Measurements from ENCODE around the gene FLNC. TPM values are rescaled to one million over a fixed set of nuclear protein-coding genes. Genes with fewer than 3 reads are reported as not detected.

FLNC gene
- total and polyA plus RNA-seq, 2 experiments from 2014 or later, result 74.0 to 304 TPM

DNA sequence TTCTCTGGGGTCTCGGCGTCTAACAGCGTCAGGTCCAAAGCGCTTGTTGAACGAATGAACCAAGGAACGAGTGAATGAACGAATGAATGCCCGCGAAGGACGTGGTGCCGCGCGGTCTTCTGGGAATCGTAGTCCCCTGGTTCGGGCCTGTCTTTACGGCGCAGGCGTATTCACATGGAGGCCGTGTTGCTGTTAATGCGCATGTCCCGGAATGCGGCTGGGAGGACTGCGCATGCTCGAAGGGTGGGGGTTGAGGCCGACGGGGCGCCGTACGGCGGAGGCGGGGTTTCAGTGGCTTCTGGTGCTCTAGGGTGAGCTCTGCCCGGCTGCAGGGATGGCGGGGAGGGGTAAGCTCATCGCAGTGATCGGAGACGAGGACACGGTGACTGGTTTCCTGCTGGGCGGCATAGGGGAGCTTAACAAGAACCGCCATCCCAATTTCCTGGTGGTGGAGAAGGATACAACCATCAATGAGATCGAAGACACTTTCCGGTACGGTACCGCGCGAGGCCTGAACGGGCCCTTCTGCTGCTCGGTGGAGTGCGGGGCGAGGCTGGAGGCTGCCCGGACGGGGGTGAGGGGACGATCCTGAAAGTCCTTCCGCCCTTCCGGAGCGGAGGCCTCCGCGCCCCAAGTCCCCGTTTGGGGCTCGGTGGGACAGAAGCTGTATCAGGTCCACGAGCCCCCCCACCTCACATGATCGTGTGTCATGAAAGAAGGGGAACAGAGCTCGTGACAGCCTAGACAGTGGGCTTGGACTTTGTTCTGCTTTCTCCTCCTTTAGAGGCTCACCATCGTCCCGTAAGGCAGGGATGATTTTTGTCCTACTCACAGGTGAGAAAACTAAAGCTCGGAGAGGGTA is 32.6 kb downstream of the FLNC start, which contains the start of gene ATP6V1F:
TSS of gene ATP6V1F (plus strand) at position 286 of the 862 bp plus-strand sequence. CDS start at position 335, 49 bp downstream.
- H3K36me3 ChIP-seq (ENCODE audit: low read depth), result peaks cover 7% of the 10 kb centered on the region; the same call in 1 of the 2 replicates
- DNase-seq, result peak; percentile 98
- no peaks in the 10 kb centered on the region for H4K20me1 ChIP-seq (ENCODE audit: insufficient read depth)
- peak within 1 kb of the TSS; percentile 90 for H3K4me3 ChIP-seq
- peaks cover 8% of the 10 kb centered on the region; the same call in 1 of the 2 replicates for H3K4me1 ChIP-seq (ENCODE audit: insufficient read depth)
- peak within 1 kb of the TSS; percentile 80 for H2AFZ ChIP-seq
- no peaks in the 10 kb centered on the region for H3K9me2 ChIP-seq (ENCODE audit: insufficient read depth)
- H3K9me3 ChIP-seq (ENCODE audit: low read depth), result no peaks in the 10 kb centered on the region
- 1% methylated on average over 53 to 63 of the region's 65 CpGs for WGBS, 2 experiments (ENCODE audit: low coverage in 1 of 2, low lambda C conversion rate in 2 of 2, missing lambda C conversion rate in 2 of 2)
- H3K27me3 ChIP-seq (replicated peaks; ENCODE audit: insufficient read depth), result no peaks in the 10 kb centered on the region
- peaks cover 28% of the 10 kb centered on the region for H3K79me2 ChIP-seq (ENCODE audit: insufficient read depth)
- in situ Hi-C loops (cut with MboI), result no loop called here
- no peak for TF ChIP-seq EZH2 (IDR thresholded peaks at IDR 0.05; ENCODE audit: insufficient read depth, poor library complexity, severe bottlenecking)
- H3K27ac ChIP-seq, result peak within 1 kb of the TSS; percentile 80
- H3F3A ChIP-seq (ENCODE audit: insufficient read depth), result peaks cover 38% of the 10 kb centered on the region
- H3K4me2 ChIP-seq (ENCODE audit: unreplicated experiment), result peak within 1 kb of the TSS; percentile 94
- H3K9ac ChIP-seq, result peak within 1 kb of the TSS; percentile 93

DNA sequence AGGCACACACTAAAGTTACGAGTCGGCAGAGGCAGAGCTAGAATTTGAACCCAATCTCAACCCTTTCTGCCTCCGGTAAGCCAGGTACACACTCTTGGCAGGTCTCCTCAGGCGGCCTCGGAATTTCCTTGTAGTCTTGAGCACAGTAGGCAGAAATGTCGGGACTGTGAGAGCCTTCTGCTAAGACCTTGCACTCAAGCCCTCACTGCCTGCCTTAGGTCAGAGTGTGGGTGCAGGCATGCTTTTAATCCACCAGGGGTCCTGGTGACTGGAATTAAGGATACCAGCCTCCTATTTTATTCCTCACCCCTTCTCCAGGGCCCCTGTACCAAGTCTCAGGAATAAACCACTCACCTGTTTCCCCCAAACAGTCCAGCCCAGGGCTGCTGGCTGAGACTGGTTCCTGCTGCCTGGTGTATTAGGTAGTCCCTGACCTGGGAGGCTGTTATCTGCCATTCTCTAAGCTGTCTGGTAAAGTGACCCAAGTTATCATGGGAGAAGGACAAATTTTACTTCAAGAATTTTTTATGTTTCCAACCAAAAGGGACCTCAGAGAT is 33.3 kb downstream of the FLNC start:
- Histone ChIP-seq H3K9ac (peak overlapping the region; percentile 93), H3K36me3 (ENCODE audit: low read depth) (peaks cover 7% of the 10 kb centered on the region; the same call in 1 of the 2 replicates), H3K9me3 (ENCODE audit: low read depth) (no peaks in the 10 kb centered on the region), H2AFZ (peak overlapping the region; percentile 76), H3F3A (ENCODE audit: insufficient read depth) (peaks cover 42% of the 10 kb centered on the region), H3K4me2 (ENCODE audit: unreplicated experiment) (peak overlapping the region; percentile 94), H3K4me3 (peak overlapping the region; percentile 90), H3K27me3 (replicated peaks; ENCODE audit: insufficient read depth) (no peaks in the 10 kb centered on the region), H4K20me1 (ENCODE audit: insufficient read depth) (no peaks in the 10 kb centered on the region), H3K4me1 (ENCODE audit: insufficient read depth) (peaks cover 8% of the 10 kb centered on the region; the same call in 1 of the 2 replicates), H3K9me2 (ENCODE audit: insufficient read depth) (no peaks in the 10 kb centered on the region), H3K27ac (peak overlapping the region; percentile 80), H3K79me2 (ENCODE audit: insufficient read depth) (peaks cover 28% of the 10 kb centered on the region)
- in situ Hi-C loops (cut with MboI), result no loop called here
- no peak for TF ChIP-seq EZH2phosphoT487 (IDR thresholded peaks at IDR 0.05; ENCODE audit: insufficient read depth, low read depth)
- no peak for TF ChIP-seq EZH2 (IDR thresholded peaks at IDR 0.05; ENCODE audit: insufficient read depth, poor library complexity, severe bottlenecking)
- 1 to 3% methylated on average over 6 of the region's 6 CpGs for WGBS, 2 experiments (ENCODE audit: low coverage in 1 of 2, low lambda C conversion rate in 2 of 2, missing lambda C conversion rate in 2 of 2)
- peak; percentile 91 for DNase-seq

DNA sequence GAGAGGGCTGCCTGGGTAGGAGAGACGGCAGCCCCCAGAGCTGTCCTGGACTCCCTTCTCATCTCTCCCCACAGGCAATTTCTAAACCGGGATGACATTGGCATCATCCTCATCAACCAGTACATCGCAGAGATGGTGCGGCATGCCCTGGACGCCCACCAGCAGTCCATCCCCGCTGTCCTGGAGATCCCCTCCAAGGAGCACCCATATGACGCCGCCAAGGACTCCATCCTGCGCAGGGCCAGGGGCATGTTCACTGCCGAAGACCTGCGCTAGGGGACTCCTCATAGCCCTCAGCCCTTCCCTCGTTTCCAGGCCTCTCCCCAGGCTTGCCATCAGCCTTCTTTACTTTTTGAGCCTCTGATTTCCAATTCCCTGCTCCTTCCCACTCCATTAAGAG is 35.1 kb downstream of the FLNC start:
- no peak overlapping the region for H3K4me2 ChIP-seq (ENCODE audit: unreplicated experiment)
- peaks cover 25% of the 10 kb centered on the region; the same call in 1 of the 2 replicates for H3F3A ChIP-seq (ENCODE audit: insufficient read depth)
- H3K9me2 ChIP-seq (ENCODE audit: insufficient read depth), result no peaks in the 10 kb centered on the region
- H3K9me3 ChIP-seq (ENCODE audit: low read depth), result no peaks in the 10 kb centered on the region
- in situ Hi-C loops (cut with MboI), result no loop called here
- 96 to 97% methylated on average over 12 of the region's 12 CpGs for WGBS, 2 experiments (ENCODE audit: low coverage in 1 of 2, low lambda C conversion rate in 2 of 2, missing lambda C conversion rate in 2 of 2)
- H3K79me2 ChIP-seq (ENCODE audit: insufficient read depth), result peaks cover 28% of the 10 kb centered on the region
- peaks cover 8% of the 10 kb centered on the region; the same call in 1 of the 2 replicates for H3K4me1 ChIP-seq (ENCODE audit: insufficient read depth)
- no peak overlapping the region for H3K9ac ChIP-seq
- H3K36me3 ChIP-seq (ENCODE audit: low read depth), result no peaks in the 10 kb centered on the region
- no peak overlapping the region for H2AFZ ChIP-seq
- H4K20me1 ChIP-seq (ENCODE audit: insufficient read depth), result no peaks in the 10 kb centered on the region
- H3K27ac ChIP-seq, result no peak overlapping the region
- H3K4me3 ChIP-seq, result no peak overlapping the region
- no peak for DNase-seq
- TF ChIP-seq EZH2phosphoT487 (IDR thresholded peaks at IDR 0.05; ENCODE audit: insufficient read depth, low read depth) (no peak), EZH2 (IDR thresholded peaks at IDR 0.05; ENCODE audit: insufficient read depth, poor library complexity, severe bottlenecking) (no peak)
- 0 out of 2 replicates have a peak, but pooled peaks cover 3% of the 10 kb centered on the region for H3K27me3 ChIP-seq (replicated peaks; ENCODE audit: insufficient read depth)

DNA sequence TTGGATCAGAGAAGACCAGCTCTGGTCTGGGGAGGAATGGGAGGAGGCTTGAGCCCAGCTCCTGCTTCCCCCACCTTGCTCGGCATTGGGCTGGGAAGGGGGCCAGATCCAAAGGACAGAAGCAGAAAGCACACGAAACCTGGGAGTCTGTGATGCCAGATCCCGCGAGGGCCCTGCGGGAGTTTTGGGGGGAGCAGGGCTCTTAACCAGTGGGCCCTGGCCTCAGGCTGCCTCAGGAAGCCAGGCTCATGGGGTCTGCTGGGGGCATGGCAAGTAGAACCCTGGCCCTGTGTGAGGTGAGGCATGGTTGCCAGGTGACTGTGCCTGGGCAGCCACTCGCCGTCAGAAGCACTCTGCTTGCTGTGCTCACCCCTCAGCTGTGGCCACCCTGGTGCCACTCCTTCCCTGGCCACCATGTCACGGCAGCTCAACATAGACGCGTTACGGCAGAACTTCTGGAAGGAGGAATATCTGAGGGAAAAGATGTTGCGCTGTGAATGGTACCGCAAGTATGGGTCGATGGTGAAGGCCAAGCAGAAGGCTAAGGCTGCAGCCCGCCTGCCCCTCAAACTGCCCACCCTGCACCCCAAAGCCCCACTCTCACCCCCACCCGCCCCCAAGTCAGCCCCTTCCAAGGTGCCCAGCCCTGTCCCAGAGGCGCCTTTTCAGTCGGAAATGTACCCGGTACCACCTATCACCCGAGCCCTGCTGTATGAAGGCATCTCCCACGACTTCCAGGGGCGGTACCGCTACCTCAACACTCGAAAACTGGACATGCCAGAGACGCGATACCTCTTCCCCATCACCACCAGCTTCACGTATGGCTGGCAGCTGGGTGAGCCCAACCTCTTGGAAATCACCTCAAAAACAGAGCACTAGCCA is 36.0 kb downstream of the FLNC start:
- TF ChIP-seq EZH2 (IDR thresholded peaks at IDR 0.05; ENCODE audit: insufficient read depth, poor library complexity, severe bottlenecking) (no peak), EZH2phosphoT487 (IDR thresholded peaks at IDR 0.05; ENCODE audit: insufficient read depth, low read depth) (no peak)
- Histone ChIP-seq H4K20me1 (ENCODE audit: insufficient read depth) (no peaks in the 10 kb centered on the region), H3K36me3 (ENCODE audit: low read depth) (no peaks in the 10 kb centered on the region), H3F3A (ENCODE audit: insufficient read depth) (peaks cover 17% of the 10 kb centered on the region; the same call in 1 of the 2 replicates), H3K9me2 (ENCODE audit: insufficient read depth) (no peaks in the 10 kb centered on the region), H3K79me2 (ENCODE audit: insufficient read depth) (peaks cover 28% of the 10 kb centered on the region), H3K4me1 (ENCODE audit: insufficient read depth) (peaks cover 8% of the 10 kb centered on the region; the same call in 1 of the 2 replicates), H3K9ac (no peak overlapping the region), H2AFZ (no peak overlapping the region), H3K27ac (no peak overlapping the region), H3K4me2 (ENCODE audit: unreplicated experiment) (no peak overlapping the region), H3K27me3 (replicated peaks; ENCODE audit: insufficient read depth) (peaks cover 5% of the 10 kb centered on the region; the same call in 1 of the 2 replicates), H3K9me3 (ENCODE audit: low read depth) (no peaks in the 10 kb centered on the region), H3K4me3 (no peak overlapping the region)
- 89 to 93% methylated on average over 21 to 27 of the region's 27 CpGs for WGBS, 2 experiments (ENCODE audit: low coverage in 1 of 2, low lambda C conversion rate in 2 of 2, missing lambda C conversion rate in 2 of 2)
- in situ Hi-C loops (cut with MboI), result no loop called here
- DNase-seq, result no peak
